ENCODE results near the gene ST3GAL3. TPM values are rescaled to one million over a fixed set of nuclear protein-coding genes. Genes with fewer than 3 reads are reported as not detected.

The ST3GAL3 gene
- total and polyA plus RNA-seq, 2 donors (not counting 1 experiment from before 2014, with no cell fraction given): 13.7 to 16.3 TPM

DNA sequence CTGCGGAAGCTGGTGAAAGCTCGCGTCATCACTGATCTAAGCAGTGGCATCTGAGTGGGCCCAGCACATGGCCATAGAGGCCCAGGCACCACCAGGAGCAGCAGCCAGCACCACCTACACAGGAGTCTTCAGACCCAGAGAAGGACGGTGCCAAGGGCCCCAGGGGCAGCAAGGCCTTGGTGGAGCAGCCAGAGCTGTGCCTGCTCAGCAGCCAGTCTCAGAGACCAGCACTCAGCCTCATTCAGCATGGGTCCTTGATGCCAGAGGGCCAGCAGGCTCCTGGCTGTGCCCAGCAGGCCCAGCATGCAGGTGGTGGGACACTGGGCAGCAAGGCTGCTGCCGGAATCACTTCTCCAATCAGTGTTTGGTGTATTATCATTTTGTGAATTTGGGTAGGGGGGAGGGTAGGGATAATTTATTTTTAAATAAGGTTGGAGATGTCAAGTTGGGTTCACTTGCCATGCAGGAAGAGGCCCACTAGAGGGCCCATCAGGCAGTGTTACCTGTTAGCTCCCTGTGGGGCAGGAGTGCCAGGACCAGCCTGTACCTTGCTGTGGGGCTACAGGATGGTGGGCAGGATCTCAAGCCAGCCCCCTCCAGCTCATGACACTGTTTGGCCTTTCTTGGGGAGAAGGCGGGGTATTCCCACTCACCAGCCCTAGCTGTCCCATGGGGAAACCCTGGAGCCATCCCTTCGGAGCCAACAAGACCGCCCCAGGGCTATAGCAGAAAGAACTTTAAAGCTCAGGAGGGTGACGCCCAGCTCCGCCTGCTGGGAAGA lies 223.0 kb downstream of the ST3GAL3 start:
- no peak overlapping the region for H3K9ac ChIP-seq (ENCODE audit: insufficient read depth, low read length)
- H3K27me3 ChIP-seq (ENCODE audit: control insufficient read depth, insufficient read depth, low read length): no peaks in the 10 kb centered on the region
- H2AFZ ChIP-seq (ENCODE audit: low read length): no peak overlapping the region
- no peak overlapping the region for H3K27ac ChIP-seq (ENCODE audit: insufficient read depth, low read length)
- H3K4me1 ChIP-seq (ENCODE audit: control insufficient read depth, extremely low read depth, insufficient read depth, low read length): peaks cover 9% of the 10 kb centered on the region
- peaks cover 2% of the 10 kb centered on the region for H3K36me3 ChIP-seq (ENCODE audit: control insufficient read depth, insufficient read depth, low read length)
- H3K9me3 ChIP-seq (ENCODE audit: control insufficient read depth, insufficient read depth, low read depth, low read length): no peaks in the 10 kb centered on the region
- no peak for DNase-seq (ENCODE audit: low read depth in 2 of 2)
- no peak overlapping the region for H3K4me3 ChIP-seq (replicated peaks in 1 of 4; ENCODE audit: control extremely low read depth in 1 of 4, insufficient read depth in 1 of 4, low read depth in 3 of 4, low read length in 4 of 4)
- no peak overlapping the region for H3K4me2 ChIP-seq (ENCODE audit: extremely low read depth, insufficient read depth, low read length)
- no peaks in the 10 kb centered on the region for H4K20me1 ChIP-seq (ENCODE audit: control insufficient read depth, extremely low read depth, insufficient read depth, low read length)
- H3K79me2 ChIP-seq (ENCODE audit: control insufficient read depth, insufficient read depth, low read length): no peaks in the 10 kb centered on the region
- TF ChIP-seq EZH2 (IDR thresholded peaks at IDR 0.05; ENCODE audit: low read length, missing control alignments): no peak
- TF ChIP-seq CTCF (conservative IDR thresholded peaks at IDR 0.05 in 1 of 2, IDR thresholded peaks at IDR 0.05 in 1 of 2; ENCODE audit: low read depth in 1 of 2, low read length in 2 of 2): peak in 1 of 2 donors; percentile 13

DNA sequence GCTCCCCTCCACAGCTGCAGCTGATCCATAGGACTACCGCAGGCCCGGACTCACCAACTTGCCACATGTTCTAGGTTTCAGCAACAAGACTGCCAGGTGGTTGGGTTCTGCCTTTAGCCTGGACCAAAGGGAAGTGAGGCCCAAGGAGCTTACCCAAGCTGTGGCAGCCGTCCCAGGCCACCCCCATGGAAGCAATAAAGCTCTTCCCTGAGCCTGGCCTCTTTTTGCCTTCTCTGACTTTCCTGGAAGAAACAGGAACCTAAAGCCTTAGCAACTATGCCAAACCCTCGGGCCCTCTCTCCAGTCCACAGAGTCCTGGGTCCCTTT lies 223.6 kb downstream of the ST3GAL3 start:
- no peak for DNase-seq (ENCODE audit: low read depth in 2 of 2)
- Histone ChIP-seq H3K36me3 (ENCODE audit: control insufficient read depth, insufficient read depth, low read length) (no peaks in the 10 kb centered on the region), H2AFZ (ENCODE audit: low read length) (no peak overlapping the region), H3K4me1 (ENCODE audit: control insufficient read depth, extremely low read depth, insufficient read depth, low read length) (peaks cover 9% of the 10 kb centered on the region), H3K9me3 (ENCODE audit: control insufficient read depth, insufficient read depth, low read depth, low read length) (no peaks in the 10 kb centered on the region), H3K4me3 (replicated peaks in 1 of 4; ENCODE audit: control extremely low read depth in 1 of 4, insufficient read depth in 1 of 4, low read depth in 3 of 4, low read length in 4 of 4) (no peak overlapping the region), H4K20me1 (ENCODE audit: control insufficient read depth, extremely low read depth, insufficient read depth, low read length) (no peaks in the 10 kb centered on the region), H3K27me3 (ENCODE audit: control insufficient read depth, insufficient read depth, low read length) (no peaks in the 10 kb centered on the region), H3K4me2 (ENCODE audit: extremely low read depth, insufficient read depth, low read length) (no peak overlapping the region), H3K79me2 (ENCODE audit: control insufficient read depth, insufficient read depth, low read length) (no peaks in the 10 kb centered on the region), H3K27ac (ENCODE audit: insufficient read depth, low read length) (no peak overlapping the region), H3K9ac (ENCODE audit: insufficient read depth, low read length) (no peak overlapping the region)
- no peak for TF ChIP-seq EZH2 (IDR thresholded peaks at IDR 0.05; ENCODE audit: low read length, missing control alignments)

GRCh38 chr1:43931711-43932660 lies 224.7 kb downstream of the ST3GAL3 start:
- TF ChIP-seq CTCF (conservative IDR thresholded peaks at IDR 0.05 in 1 of 2, IDR thresholded peaks at IDR 0.05 in 1 of 2; ENCODE audit: low read depth in 1 of 2, low read length in 2 of 2) (no peak), EZH2 (IDR thresholded peaks at IDR 0.05; ENCODE audit: low read length, missing control alignments) (no peak)
- H2AFZ ChIP-seq (ENCODE audit: low read length): no peak overlapping the region
- no peaks in the 10 kb centered on the region for H3K27me3 ChIP-seq (ENCODE audit: control insufficient read depth, insufficient read depth, low read length)
- no peak overlapping the region for H3K4me2 ChIP-seq (ENCODE audit: extremely low read depth, insufficient read depth, low read length)
- no peak overlapping the region for H3K27ac ChIP-seq (ENCODE audit: insufficient read depth, low read length)
- peaks cover 9% of the 10 kb centered on the region for H3K4me1 ChIP-seq (ENCODE audit: control insufficient read depth, extremely low read depth, insufficient read depth, low read length)
- no peak for DNase-seq (ENCODE audit: low read depth in 2 of 2)
- no peaks in the 10 kb centered on the region for H3K79me2 ChIP-seq (ENCODE audit: control insufficient read depth, insufficient read depth, low read length)
- no peaks in the 10 kb centered on the region for H3K36me3 ChIP-seq (ENCODE audit: control insufficient read depth, insufficient read depth, low read length)
- H4K20me1 ChIP-seq (ENCODE audit: control insufficient read depth, extremely low read depth, insufficient read depth, low read length): no peaks in the 10 kb centered on the region
- no peak overlapping the region for H3K9ac ChIP-seq (ENCODE audit: insufficient read depth, low read length)
- no peak overlapping the region for H3K4me3 ChIP-seq (replicated peaks in 1 of 4; ENCODE audit: control extremely low read depth in 1 of 4, insufficient read depth in 1 of 4, low read depth in 3 of 4, low read length in 4 of 4)
- H3K9me3 ChIP-seq (ENCODE audit: control insufficient read depth, insufficient read depth, low read depth, low read length): no peaks in the 10 kb centered on the region
